ENCODE results near the gene HAL. TPM values are rescaled to one million over a fixed set of nuclear protein-coding genes. Genes with fewer than 3 reads are reported as not detected.

The HAL gene
- total and polyA plus RNA-seq, 2 of the 13 experiments (the other 11 are each of a cell fraction or from before 2014, with no cell fraction given): 0.89 to 37.8 TPM

- TF ChIP-seq ZBTB40 (IDR thresholded peaks at IDR 0.05) (no peak), ZBTB40 (CRISPR knock-in tag; IDR thresholded peaks at IDR 0.05) (no peak; the same call in 1 of the 2 replicates), THRA (CRISPR knock-in tag; IDR thresholded peaks at IDR 0.05; ENCODE audit: borderline replicate concordance) (peak; percentile 73; the same call in 1 of the 2 replicates), TEAD2 (CRISPR knock-in tag; IDR thresholded peaks at IDR 0.05) (no peak), TAF1 (CRISPR knock-in tag; IDR thresholded peaks at IDR 0.05) (no peak), NR2C2 (CRISPR knock-in tag; IDR thresholded peaks at IDR 0.05; ENCODE audit: borderline replicate concordance) (peak; percentile 60; the same call in 1 of the 2 replicates), ZBTB7B (CRISPR knock-in tag; IDR thresholded peaks at IDR 0.05) (0 out of 2 replicates have a peak, but pooled peaks have one; percentile 18), KLF12 (CRISPR knock-in tag; IDR thresholded peaks at IDR 0.05; ENCODE audit: borderline replicate concordance) (no peak), ZNF839 (CRISPR knock-in tag; IDR thresholded peaks at IDR 0.05; ENCODE audit: borderline replicate concordance) (no peak), RELA (CRISPR knock-in tag; IDR thresholded peaks at IDR 0.05) (no peak), GLI4 (CRISPR knock-in tag; IDR thresholded peaks at IDR 0.05; ENCODE audit: borderline replicate concordance) (no peak), CENPT (CRISPR knock-in tag; IDR thresholded peaks at IDR 0.05; ENCODE audit: low read depth) (no peak), KDM5B (CRISPR knock-in tag; IDR thresholded peaks at IDR 0.05; ENCODE audit: borderline replicate concordance) (no peak), ETV6 (CRISPR knock-in tag; conservative IDR thresholded peaks at IDR 0.05) (no peak), ZBTB43 (CRISPR knock-in tag; conservative IDR thresholded peaks at IDR 0.05) (no peak), ZNF382 (CRISPR knock-in tag; IDR thresholded peaks at IDR 0.05; ENCODE audit: borderline replicate concordance) (no peak), PPARG (CRISPR knock-in tag; conservative IDR thresholded peaks at IDR 0.05) (peak; percentile 76), NFATC3 (CRISPR knock-in tag; IDR thresholded peaks at IDR 0.05) (no peak), ATF7-NPFF (CRISPR knock-in tag; IDR thresholded peaks at IDR 0.05; ENCODE audit: low read depth) (no peak), ZNF292 (CRISPR knock-in tag; IDR thresholded peaks at IDR 0.05; ENCODE audit: borderline replicate concordance, low read depth) (0 out of 2 replicates have a peak, but pooled peaks have one; percentile 20)
These were observed 21.8 kb downstream of the HAL start (continued) for GRCh38 chr12:95974358-95974757.
